ENCODE results near the gene CRABP2. TPM values are rescaled to one million over a fixed set of nuclear protein-coding genes. Genes with fewer than 3 reads are reported as not detected.

Gene CRABP2
- total RNA-seq, 2 experiments from 2014 or later = 0.78 to 0.89 TPM

DNA sequence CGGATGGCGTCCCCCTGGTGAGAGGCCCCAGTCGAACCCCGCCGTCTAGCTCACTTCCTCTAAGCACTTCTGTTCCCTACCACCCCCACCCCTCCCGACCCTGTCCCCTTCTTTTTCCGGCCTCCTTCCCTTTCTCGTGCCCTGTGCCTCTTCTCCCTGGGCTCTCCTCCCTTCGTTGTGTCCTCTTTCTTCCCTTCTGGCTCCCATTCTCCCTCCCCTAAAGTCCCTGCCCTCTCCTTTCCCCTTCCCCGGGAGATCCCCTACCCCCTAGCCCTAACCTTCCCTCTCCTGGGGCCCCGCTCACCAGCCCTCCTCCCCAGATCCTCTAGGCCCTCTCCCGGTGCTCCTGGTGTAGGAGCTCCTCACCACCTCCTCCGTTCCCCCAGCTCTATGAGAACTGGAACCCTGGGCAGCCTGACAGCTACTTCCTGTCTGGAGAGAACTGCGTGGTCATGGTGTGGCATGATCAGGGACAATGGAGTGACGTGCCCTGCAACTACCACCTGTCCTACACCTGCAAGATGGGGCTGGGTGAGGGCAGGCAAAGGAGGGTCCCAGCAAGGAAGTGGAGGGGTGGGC, 47.6 kb downstream of the CRABP2 start:
- ChIA-PET CTCF (interaction anchor here (0.6 to 8.6 kb wide), 13 partner anchors 9 to 157 kb away, joined by 3 to 119 read pairs (median 5); partner anchors contain the start of genes CRABP2, HAPLN2, MEF2D and NES), POLR2A (no interaction called here)

- POLR2A ChIA-PET = no interaction called here
- CTCF ChIA-PET = interaction anchor here (0.7 to 8.6 kb wide), 16 partner anchors 8 to 156 kb away, joined by 3 to 119 read pairs (median 4); partner anchors contain the start of genes CRABP2, HAPLN2, MEF2D and NES
These were observed 48.3 kb downstream of the CRABP2 start for GRCh38 chr1:156656806-156657740.

- POLR2A ChIA-PET = no interaction called here
- CTCF ChIA-PET = interaction anchor here (0.7 to 8.6 kb wide), 8 partner anchors 9 to 70 kb away, joined by 3 to 119 read pairs (median 4); partner anchors contain the start of gene CRABP2
These were observed 49.4 kb downstream of the CRABP2 start for GRCh38 chr1:156655904-156656516.

- POLR2A ChIA-PET = no interaction called here
- CTCF ChIA-PET = interaction anchor here (2.2 to 8.6 kb wide), 2 partner anchors 29 to 71 kb away, joined by 5 to 119 read pairs; no protein-coding TSS in a partner anchor
These were observed 50.1 kb downstream of the CRABP2 start for GRCh38 chr1:156655151-156655903.

- ChIA-PET POLR2A (no interaction called here), CTCF (interaction anchor here (2.2 to 8.6 kb wide), 2 partner anchors 29 to 72 kb away, joined by 5 to 119 read pairs; no protein-coding TSS in a partner anchor)
These were observed 50.7 kb downstream of the CRABP2 start for GRCh38 chr1:156654700-156655099.

- ChIA-PET CTCF (interaction anchor here (0.8 to 1.5 kb wide), 4 partner anchors 29 to 73 kb away, joined by 3 to 6 read pairs (median 3); no protein-coding TSS in a partner anchor), POLR2A (no interaction called here)
These were observed 52.4 kb downstream of the CRABP2 start for GRCh38 chr1:156652992-156653355.

- POLR2A ChIA-PET = no interaction called here
These were observed 53.0 kb downstream of the CRABP2 start for GRCh38 chr1:156652131-156652991.

More at GRCh38 chr1:156652131-156652991, 53.0 kb downstream of the CRABP2 start:
- CTCF ChIA-PET = interaction anchor here (0.5 to 1.5 kb wide), 6 partner anchors 25 to 74 kb away, joined by 3 to 6 read pairs (median 3); no protein-coding TSS in a partner anchor

Other genes with a start within 250 kb of the CRABP2 start
- gene MEF2D, start 204.8 kb downstream of the CRABP2 start, total RNA-seq = 10 to 100 TPM; 30.8 to 31.8 TPM
- gene IQGAP3, start 133.0 kb downstream of the CRABP2 start, total RNA-seq = 1 to 10 TPM; 8.6 to 9.3 TPM
- 10 to 100 TPM in 1 of 2 experiments, 1 to 10 TPM in 1; 9.3 to 10.7 TPM for gene TTC24, start 125.9 kb downstream of the CRABP2 start, total RNA-seq
- 10 to 100 TPM; 66.3 to 73.9 TPM for gene NAXE, start 113.8 kb downstream of the CRABP2 start, total RNA-seq
- gene GPATCH4, start 104.1 kb downstream of the CRABP2 start, total RNA-seq = 100 to 1,000 TPM; 109 to 113 TPM
- gene HAPLN2, start 86.2 kb downstream of the CRABP2 start, total RNA-seq = not detected
- gene BCAN, start 63.5 kb downstream of the CRABP2 start, total RNA-seq = not detected
- gene NES, start 28.2 kb downstream of the CRABP2 start, total RNA-seq = not detected
- gene METTL25B, start 22.9 kb upstream of the CRABP2 start, total RNA-seq = 10 to 100 TPM; 29.0 to 33.3 TPM
- 10 to 100 TPM; 69.9 to 78.5 TPM for gene ISG20L2, start 23.2 kb upstream of the CRABP2 start, total RNA-seq
- gene MRPL24, start 35.5 kb upstream of the CRABP2 start, total RNA-seq = 100 to 1,000 TPM; 115 to 122 TPM
- gene HDGF, start 46.1 kb upstream of the CRABP2 start, total RNA-seq = 100 to 1,000 TPM; 303 to 315 TPM
- gene PRCC, start 62.0 kb upstream of the CRABP2 start, total RNA-seq = 10 to 100 TPM; 90.3 to 99.2 TPM
- 100 to 1,000 TPM; 233 to 237 TPM for gene SH2D2A, start 111.3 kb upstream of the CRABP2 start, total RNA-seq
- gene INSRR, start 153.5 kb upstream of the CRABP2 start, total RNA-seq = not detected
- 1 to 10 TPM; 3.5 to 3.6 TPM for gene NTRK1, start 155.3 kb upstream of the CRABP2 start, total RNA-seq
- gene PEAR1, start 188.1 kb upstream of the CRABP2 start, total RNA-seq = under 1 TPM in 1 of 2 experiments, not detected in 1; 0.04 TPM
- not detected for gene LRRC71, start 215.0 kb upstream of the CRABP2 start, total RNA-seq